OCI-LY7 (cell line): Measurements from ENCODE around the gene TAAR1. TPM values are rescaled to one million over a fixed set of nuclear protein-coding genes. Genes with fewer than 3 reads are reported as not detected.

Source experiments
- BruUV-seq: library from RNA; stranded (reverse); fragments of 400-500 nt; replicated peaks from 2 replicates; lab custom pipeline; 2021; lab: Mats Ljungman, UMichigan
- CTCF ChIA-PET: fragments of 300-600 bp; sonication (Branson Sonifier 250); formaldehyde crosslinking; loops from one replicate; lab custom pipeline; 2022; ENCODE audit warnings: antibody characterized with exemption; ENCODE audit not compliant: unreplicated experiment; lab: Charles Lee
- POLR2A ChIA-PET: fragments of 300-600 bp; sonication (Branson Sonifier 250); formaldehyde crosslinking; loops from one replicate; lab custom pipeline; 2022; ENCODE audit warnings: antibody characterized with exemption; lab: Charles Lee
- DNase-seq: peaks from one replicate; pipeline ENCODE4 v3.0.0-alpha.2; 2015; ENCODE audit warnings: low spot score
- H2AFZ ChIP-seq: fragments of 200-600 bp; sonication (generic), shearing (Covaris generic); 2 replicates; pipeline ENCODE4 v1.6.1; 2014; ENCODE audit warnings: mild to moderate bottlenecking, antibody characterized with exemption, low read length, moderate library complexity
- H3K27ac ChIP-seq: fragments of 200-600 bp; sonication (generic); 2 replicates; pipeline ENCODE4 v1.5.1; 2014; ENCODE audit warnings: mixed run types, low read depth, mild to moderate bottlenecking, moderate library complexity, low read length, inconsistent platforms; ENCODE audit not compliant: poor library complexity, severe bottlenecking
- H3K36me3 ChIP-seq: fragments of 200-600 bp; sonication (generic); 2 replicates; pipeline ENCODE4 v1.6.1; 2014; ENCODE audit warnings: mild to moderate bottlenecking, antibody characterized with exemption, low read length, moderate library complexity, mixed read lengths; ENCODE audit not compliant: insufficient read depth
- H3K4me1 ChIP-seq: fragments of 200-600 bp; sonication (generic); 2 replicates; pipeline ENCODE4 v1.5.1; 2014; ENCODE audit warnings: mild to moderate bottlenecking, low read length; ENCODE audit not compliant: insufficient read depth, poor library complexity, severe bottlenecking
- H3K4me2 ChIP-seq: fragments of 200-600 bp; sonication (generic); 2 replicates; pipeline ENCODE4 v1.6.1; 2014; ENCODE audit warnings: mild to moderate bottlenecking, low read length
- H3K4me3 ChIP-seq: fragments of 200-600 bp; sonication (generic); 2 replicates; pipeline ENCODE4 v1.5.1; 2014; ENCODE audit warnings: mild to moderate bottlenecking, low read depth, low read length; ENCODE audit not compliant: poor library complexity, severe bottlenecking
- H3K79me2 ChIP-seq: fragments of 200-600 bp; sonication (generic); 2 replicates; pipeline ENCODE4 v1.6.1; 2016; ENCODE audit warnings: low read depth, mild to moderate bottlenecking, low read length, moderate library complexity, mixed read lengths; ENCODE audit not compliant: insufficient read depth
- H3K9me2 ChIP-seq: fragments of 200-600 bp; sonication (generic); 2 replicates; pipeline ENCODE4 v1.6.1; 2016; ENCODE audit warnings: mild to moderate bottlenecking, low read length, mixed read lengths; ENCODE audit not compliant: insufficient read depth
- H3K9me3 ChIP-seq: fragments of 200-600 bp; sonication (generic); 2 replicates; pipeline ENCODE4 v1.6.1; 2014; ENCODE audit warnings: mild to moderate bottlenecking, mixed run types, low read length, mixed read lengths
- H4K20me1 ChIP-seq: fragments of 200-600 bp; sonication (generic); 2 replicates; pipeline ENCODE4 v1.6.1; 2014; ENCODE audit warnings: mild to moderate bottlenecking, antibody characterized with exemption, low read length, moderate library complexity, mixed read lengths; ENCODE audit not compliant: insufficient read depth
- CTCF ChIP-seq: fragments of 200-600 bp; sonication (generic); conservative IDR thresholded peaks from 2 replicates; pipeline ENCODE4 v1.5.1; 2014; ENCODE audit warnings: mild to moderate bottlenecking, antibody characterized with exemption, low read length, moderate library complexity, mixed read lengths
- EZH2phosphoT487 ChIP-seq: fragments of 200-600 bp; sonication (generic); IDR thresholded peaks from 2 replicates; pipeline ENCODE4 v1.6.1; 2018; ENCODE audit warnings: low read depth, borderline replicate concordance, mild to moderate bottlenecking, mixed run types, antibody characterized with exemption, low read length, moderate library complexity, mixed read lengths
- intact Hi-C: fragments of 100-400 bp; cut with micrococcal nuclease; formaldehyde crosslinking; loops from one replicate; pipeline ENCODE4 v1.10.0; 2022; ENCODE audit not compliant: unreplicated experiment
- total RNA-seq, 2 experiments: library from RNA; depleted of rRNA in 1 of 2; stranded (reverse); fragments of >200 nt in 1 of 2; shearing (Covaris generic) in 1 of 2; gene quantifications; 2 replicates each; pipeline ENCODE4 v1.2.3, GENCODE V29; 2014 to 2022

TAAR1 gene
- total RNA-seq, 2 experiments from 2014 or later: not detected

- Histone ChIP-seq H4K20me1 (no peaks in the 10 kb centered on the region), H3K4me2 (no peak overlapping the region), H3K9me2 (no peaks in the 10 kb centered on the region), H3K36me3 (no peaks in the 10 kb centered on the region), H3K79me2 (no peaks in the 10 kb centered on the region), H2AFZ (no peak overlapping the region), H3K9me3 (no peaks in the 10 kb centered on the region), H3K4me1 (no peaks in the 10 kb centered on the region), H3K4me3 (no peak overlapping the region), H3K27ac (no peak overlapping the region)
- no peak for DNase-seq
- BruUV-seq: no TSS peak
- intact Hi-C loops: no loop called here
- TF ChIP-seq CTCF (no peak), EZH2phosphoT487 (no peak)
- POLR2A ChIA-PET: no interaction called here
- CTCF ChIA-PET: no interaction called here
Measured at GRCh38 chr6:132623106-132623845, 35.7 kb downstream of the TAAR1 start.

GRCh38 chr6:132616677-132617076 is 42.3 kb downstream of the TAAR1 start:
- no peak overlapping the region for H3K4me2 ChIP-seq
- H3K9me2 ChIP-seq: no peaks in the 10 kb centered on the region
- no peak overlapping the region for H3K27ac ChIP-seq
- no peaks in the 10 kb centered on the region for H3K79me2 ChIP-seq
- no peaks in the 10 kb centered on the region for H3K36me3 ChIP-seq
- no peak for DNase-seq
- H3K4me3 ChIP-seq: no peak overlapping the region
- no peaks in the 10 kb centered on the region for H3K4me1 ChIP-seq
- no TSS peak for BruUV-seq
- H4K20me1 ChIP-seq: no peaks in the 10 kb centered on the region
- ChIA-PET CTCF (no interaction called here), POLR2A (interaction anchor here (0.5 to 1.1 kb wide), 5 partner anchors 9 to 659 kb away, joined by 3 to 4 read pairs (median 3); no protein-coding TSS in a partner anchor)
- H3K9me3 ChIP-seq: no peaks in the 10 kb centered on the region
- TF ChIP-seq EZH2phosphoT487 (no peak), CTCF (no peak)
- intact Hi-C loops: no loop called here
- H2AFZ ChIP-seq: 0 out of 2 replicates have a peak overlapping the region, but pooled peaks have one; percentile 12

- no peak for DNase-seq
- H3K4me3 ChIP-seq: peak overlapping the region; percentile 37
- no peak overlapping the region for H3K27ac ChIP-seq
- TF ChIP-seq CTCF: no peak
- TF ChIP-seq EZH2phosphoT487: no peak
- CTCF ChIA-PET: no interaction called here
- no peaks in the 10 kb centered on the region for H3K36me3 ChIP-seq
- H3K9me2 ChIP-seq: no peaks in the 10 kb centered on the region
- BruUV-seq: no TSS peak
- POLR2A ChIA-PET: no interaction called here
- H2AFZ ChIP-seq: peak overlapping the region; percentile 66; the same call in 1 of the 2 replicates
- H3K79me2 ChIP-seq: no peaks in the 10 kb centered on the region
- no peaks in the 10 kb centered on the region for H3K4me1 ChIP-seq
- peak overlapping the region; percentile 51 for H3K4me2 ChIP-seq
- H3K9me3 ChIP-seq: no peaks in the 10 kb centered on the region
- H4K20me1 ChIP-seq: no peaks in the 10 kb centered on the region
- intact Hi-C loops: no loop called here
Measured at GRCh38 chr6:132614554-132614953, 44.4 kb downstream of the TAAR1 start.
